GM19452 (cell line): ENCODE data around the gene HLA-E.
"Not testable (repeated sequence)": the region's sequence is repeated elsewhere in the genome, so short reads cannot be mapped to it uniquely, and the experiment has no call there.

Experiments used
- ATAC-seq: cut with Tn5 transposase; IDR thresholded peaks from one replicate; pipeline ENCODE4 v1.9.1; 2021; ENCODE audit not compliant: unreplicated experiment

Gene HLA-E

DNA sequence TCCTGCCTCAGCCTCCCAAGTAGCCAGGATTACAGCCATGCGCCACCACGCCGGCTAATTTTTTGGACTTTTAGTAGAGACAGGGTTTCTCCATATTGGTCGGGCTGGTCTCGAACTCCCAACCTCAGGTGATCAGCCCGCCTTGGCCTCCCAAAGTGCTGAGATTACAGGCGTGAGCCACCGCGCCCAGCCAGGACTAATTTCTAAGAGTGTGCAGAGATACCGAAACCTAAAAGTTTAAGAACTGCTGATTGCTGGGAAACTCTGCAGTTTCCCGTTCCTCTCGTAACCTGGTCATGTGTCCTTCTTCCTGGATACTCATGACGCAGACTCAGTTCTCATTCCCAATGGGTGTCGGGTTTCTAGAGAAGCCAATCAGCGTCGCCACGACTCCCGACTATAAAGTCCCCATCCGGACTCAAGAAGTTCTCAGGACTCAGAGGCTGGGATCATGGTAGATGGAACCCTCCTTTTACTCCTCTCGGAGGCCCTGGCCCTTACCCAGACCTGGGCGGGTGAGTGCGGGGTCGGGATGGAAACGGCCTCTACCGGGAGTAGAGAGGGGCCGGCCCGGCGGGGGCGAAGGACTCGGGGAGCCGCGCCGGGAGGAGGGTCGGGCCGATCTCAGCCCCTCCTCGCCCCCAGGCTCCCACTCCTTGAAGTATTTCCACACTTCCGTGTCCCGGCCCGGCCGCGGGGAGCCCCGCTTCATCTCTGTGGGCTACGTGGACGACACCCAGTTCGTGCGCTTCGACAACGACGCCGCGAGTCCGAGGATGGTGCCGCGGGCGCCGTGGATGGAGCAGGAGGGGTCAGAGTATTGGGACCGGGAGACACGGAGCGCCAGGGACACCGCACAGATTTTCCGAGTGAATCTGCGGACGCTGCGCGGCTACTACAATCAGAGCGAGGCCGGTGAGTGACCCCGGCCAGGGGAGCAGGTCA lies at the start of gene HLA-E:
Gene HLA-E, plus strand, starts transcription at position 429 of the 945 bp plus-strand sequence. Its CDS starts 23 bp downstream, at position 452.
- ATAC-seq, result peak; percentile 87

DNA sequence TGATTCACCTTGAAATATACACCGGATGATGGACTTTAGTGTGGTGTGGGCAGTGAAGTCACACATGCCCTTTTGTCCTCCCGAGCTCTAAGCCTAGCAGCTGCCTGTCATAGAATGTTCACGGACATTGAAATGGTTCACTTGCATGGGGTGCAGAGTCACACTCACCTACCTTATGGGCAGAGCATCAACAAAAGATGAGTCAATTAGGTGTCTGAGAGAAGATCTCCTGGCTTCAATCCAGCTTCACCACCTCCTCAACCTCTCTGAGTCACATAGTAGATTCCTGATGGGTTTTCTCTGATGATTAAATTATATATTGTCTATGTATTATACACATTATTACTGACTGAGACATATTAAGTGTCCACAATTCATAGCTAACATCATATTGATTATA lies 48.1 kb upstream of the HLA-E start:
- no peak for ATAC-seq

GRCh38 chr6:30443657-30444450 lies 45.5 kb upstream of the HLA-E start:
- no peak for ATAC-seq

- no peak for ATAC-seq
These were observed 44.9 kb upstream of the HLA-E start for GRCh38 chr6:30444451-30444742.

- no peak for ATAC-seq
These were observed 43.0 kb upstream of the HLA-E start for GRCh38 chr6:30446259-30446658.

DNA sequence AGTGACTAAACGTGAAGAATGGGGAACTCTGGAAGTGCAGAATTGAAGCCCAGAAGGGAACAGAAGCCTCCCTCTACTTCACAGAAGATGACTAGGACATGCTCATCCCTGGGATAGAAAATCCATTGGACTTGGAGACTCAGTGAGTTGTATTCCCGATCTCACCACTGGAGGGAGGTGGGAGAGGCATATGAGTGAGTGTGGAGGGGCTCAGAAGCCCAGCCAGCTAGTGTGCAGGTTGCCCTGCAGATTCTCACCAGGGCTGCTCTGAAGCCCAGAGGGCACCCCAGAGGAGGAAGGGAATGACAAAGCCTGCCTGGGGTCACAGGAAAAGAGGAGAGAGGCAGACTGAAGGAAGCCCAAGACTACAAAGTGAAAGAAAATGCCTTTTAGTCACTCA lies 42.1 kb upstream of the HLA-E start:
- ATAC-seq, result no peak

DNA sequence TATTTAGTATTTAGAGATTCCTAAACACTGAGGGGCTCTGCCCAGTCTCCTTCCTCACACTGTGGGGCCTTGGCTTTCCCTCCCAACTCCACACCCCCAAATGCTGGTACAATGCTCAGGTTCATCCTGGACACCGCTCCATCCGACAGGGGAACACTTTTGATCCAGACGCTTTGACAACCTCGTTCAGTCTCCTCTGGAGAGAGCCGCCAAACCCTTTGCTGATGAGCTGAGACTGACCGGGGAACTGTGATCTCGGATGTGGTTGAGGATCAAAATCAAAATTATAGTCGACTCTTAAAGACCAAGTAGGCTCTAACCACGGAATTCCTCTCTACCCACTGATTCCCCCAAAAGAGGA lies 38.8 kb upstream of the HLA-E start:
- ATAC-seq, result no peak

DNA sequence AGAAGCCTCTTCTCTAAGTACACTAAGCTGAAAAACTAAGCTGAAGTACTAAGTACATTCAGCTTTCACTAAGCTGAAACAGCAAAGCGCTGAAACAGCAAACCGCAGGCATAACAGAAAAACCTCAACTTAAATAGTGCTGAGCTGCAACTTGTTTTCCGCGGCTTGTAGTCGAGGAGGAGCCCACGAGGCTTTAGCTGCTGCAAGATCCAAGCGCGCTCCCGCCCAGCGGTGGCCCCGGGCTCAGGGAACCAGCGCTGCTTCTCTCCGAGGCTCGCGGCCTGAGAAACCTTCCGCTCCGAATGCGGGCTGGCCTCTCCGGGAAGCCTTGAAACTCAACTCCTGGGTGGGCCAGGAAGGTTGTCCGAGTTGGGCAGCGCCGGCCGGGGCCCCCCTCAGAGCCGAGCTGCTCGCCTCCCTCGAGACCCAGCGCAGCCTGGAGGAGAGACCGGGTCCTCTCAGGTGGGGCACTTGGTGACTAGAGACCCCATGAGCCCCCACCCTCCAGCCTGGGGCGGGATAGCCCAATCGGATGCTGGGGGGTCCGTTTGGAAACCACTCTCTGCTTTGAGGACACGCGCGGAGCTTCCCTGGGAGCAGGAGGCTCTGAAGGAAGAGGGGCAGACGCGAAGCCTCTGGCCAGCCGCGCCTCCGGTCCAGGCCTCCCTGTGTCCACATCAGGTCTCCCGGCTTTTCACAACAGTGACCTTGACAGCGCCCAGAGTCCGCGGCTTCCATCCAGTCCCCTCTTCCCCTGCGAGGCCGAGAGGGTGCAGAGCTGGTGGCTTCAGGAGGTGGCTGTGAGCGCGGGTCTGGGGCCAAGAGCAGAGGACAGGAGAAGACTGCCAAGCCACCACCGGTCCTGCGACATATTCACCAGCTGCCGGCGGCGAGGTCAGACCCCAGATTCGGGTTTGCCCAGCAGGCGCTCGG lies 38.1 kb upstream of the HLA-E start:
- no peak for ATAC-seq

GRCh38 chr6:30452736-30453507 lies 36.4 kb upstream of the HLA-E start:
- no peak for ATAC-seq

DNA sequence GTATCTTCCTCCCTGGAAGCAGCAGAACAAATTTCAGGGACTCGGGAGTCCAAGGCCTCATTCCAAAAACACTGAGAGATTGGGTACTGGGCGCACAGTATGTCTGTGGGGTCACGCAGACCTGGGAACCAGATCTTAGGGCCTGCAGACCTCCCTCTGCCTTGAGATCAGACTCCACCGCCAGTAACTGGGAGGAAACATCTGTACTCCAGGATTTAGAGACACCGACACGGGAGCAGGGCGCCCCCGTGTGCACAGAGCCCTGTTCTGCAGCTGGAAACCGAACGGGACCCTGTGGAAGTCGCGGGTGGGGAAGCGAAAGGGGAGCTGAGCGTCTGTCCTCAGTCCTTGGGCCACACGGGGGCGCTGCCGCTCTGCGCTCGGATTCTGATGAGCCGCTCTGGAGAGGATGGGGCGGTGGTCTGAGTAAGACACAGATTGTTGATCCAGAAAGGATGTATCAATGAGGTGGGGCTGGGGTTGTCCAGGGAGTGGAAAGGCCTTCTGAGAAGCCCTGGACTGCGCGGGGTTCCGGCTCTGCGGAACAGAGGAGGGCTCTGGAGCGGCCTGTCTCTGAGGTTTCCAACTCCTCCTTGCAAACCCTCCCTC lies 35.7 kb upstream of the HLA-E start:
- no peak for ATAC-seq

GRCh38 chr6:30459145-30459544 lies 30.2 kb upstream of the HLA-E start:
- no peak for ATAC-seq

DNA sequence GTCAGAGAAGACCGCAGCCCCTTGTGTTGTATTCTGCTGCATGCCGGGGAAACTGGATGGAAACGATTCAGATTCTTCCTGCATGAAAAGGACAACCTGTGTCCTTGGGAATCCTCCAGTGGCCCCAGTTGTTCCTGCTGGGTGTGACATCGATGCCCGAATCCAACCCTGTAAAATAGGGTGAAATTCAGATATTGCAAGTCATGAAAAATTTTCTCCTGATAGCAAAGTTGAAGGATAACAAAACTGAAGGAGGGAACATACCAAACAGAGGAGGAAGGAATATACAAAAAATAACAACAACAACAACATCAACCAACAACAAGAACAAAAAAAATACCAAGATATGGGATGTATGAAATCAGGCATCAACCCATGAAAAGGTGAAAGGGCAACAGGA lies 28.3 kb upstream of the HLA-E start:
- no peak for ATAC-seq

GRCh38 chr6:30462482-30462881 lies 26.8 kb upstream of the HLA-E start:
- ATAC-seq, result no peak

DNA sequence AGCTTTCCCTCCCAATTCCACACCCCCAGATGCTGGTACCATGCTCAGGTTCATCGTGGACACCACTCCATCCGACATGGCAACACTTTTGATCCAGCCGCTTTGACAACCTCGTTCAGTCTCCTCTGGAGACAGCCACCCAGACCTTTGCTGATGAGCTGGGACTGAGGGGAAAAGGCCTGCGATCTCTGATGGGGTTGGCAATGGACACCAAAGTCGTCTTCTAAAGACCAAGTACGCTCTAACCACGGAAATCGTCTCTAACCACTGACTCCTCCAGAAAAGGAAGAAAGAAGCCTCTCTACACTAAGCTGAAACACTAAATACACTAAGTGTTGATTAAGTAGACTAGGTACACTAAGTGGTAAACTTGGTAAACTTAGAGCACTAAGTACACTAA lies 26.1 kb upstream of the HLA-E start:
- no peak for ATAC-seq

GRCh38 chr6:30463651-30464618 lies 25.4 kb upstream of the HLA-E start:
- no peak for ATAC-seq

DNA sequence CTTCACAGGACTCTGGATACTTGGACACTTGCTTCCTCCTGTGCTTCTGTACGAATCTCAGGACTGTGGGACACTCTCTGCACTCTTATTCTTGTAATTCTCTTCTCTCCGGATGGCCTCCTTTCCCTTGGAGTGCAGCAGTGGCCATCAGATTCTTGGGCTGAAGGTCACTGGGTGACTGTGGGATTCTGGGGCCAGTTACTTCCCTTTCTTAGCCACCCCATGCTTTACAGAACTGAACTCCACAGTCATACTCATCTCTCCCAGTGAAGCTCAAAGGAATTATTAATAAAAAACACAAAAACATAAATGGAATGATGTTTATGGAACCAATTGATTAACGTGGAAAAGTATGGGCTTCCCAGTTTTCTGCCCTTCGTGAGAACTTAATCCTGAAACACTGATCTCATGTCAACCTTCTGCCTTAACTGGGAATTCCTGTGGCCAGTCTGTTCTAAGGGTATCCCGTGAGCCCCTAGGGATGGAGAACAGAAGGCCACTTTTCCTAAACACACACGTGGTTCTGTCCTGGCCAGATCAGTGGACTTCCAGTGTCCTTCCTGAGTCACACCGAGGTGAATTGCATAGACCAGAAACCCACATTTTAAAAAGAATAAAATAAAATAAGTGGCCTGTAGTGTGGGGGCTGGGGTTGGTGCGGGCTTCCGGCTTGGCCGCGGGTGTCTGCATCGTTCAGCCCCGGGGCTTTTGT lies 23.6 kb upstream of the HLA-E start:
- no peak for ATAC-seq

- ATAC-seq, result no peak
These were observed 18.3 kb upstream of the HLA-E start for GRCh38 chr6:30470968-30471367.

DNA sequence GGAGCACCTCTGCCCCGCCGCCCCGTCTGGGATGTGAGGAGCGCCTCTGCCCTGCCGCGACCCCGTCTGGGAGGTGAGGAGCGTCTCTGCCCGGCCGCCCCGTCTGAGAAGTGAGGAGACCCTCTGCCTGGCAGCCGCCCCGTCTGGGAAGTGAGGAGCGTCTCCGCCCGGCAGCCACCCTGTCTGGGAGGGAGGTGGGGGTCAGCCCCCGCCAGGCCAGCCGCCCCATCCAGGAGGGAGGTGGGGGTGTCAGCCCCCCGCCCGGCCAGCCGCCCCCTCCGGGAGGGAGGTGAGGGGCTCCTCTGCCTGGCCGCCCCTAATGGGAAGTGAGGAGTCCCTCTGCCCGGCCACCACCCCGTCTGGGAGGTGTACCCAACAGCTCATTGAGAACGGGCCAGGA lies 14.2 kb upstream of the HLA-E start:
- ATAC-seq, result not testable (repeated sequence)
